K562 (cell line): ENCODE measurements around the gene RNF115. TPM values are rescaled to one million over a fixed set of nuclear protein-coding genes. Genes with fewer than 3 reads are reported as not detected.

ENCODE experiments used
- ESRRA ChIP-seq: fragments of 450-650 bp; IDR thresholded peaks from 2 replicates; pipeline ENCODE4 v1.6.1; 2014; ENCODE audit warnings: low read depth, mild to moderate bottlenecking, moderate library complexity, borderline replicate concordance
- HDAC2 ChIP-seq: fragments of 450-650 bp; IDR thresholded peaks from 2 replicates; pipeline ENCODE4 v1.6.1; 2016; ENCODE audit warnings: mild to moderate bottlenecking
- HDGF ChIP-seq: fragments of 450-650 bp; IDR thresholded peaks from 2 replicates; pipeline ENCODE4 v1.6.1; 2016
- HMGN3 ChIP-seq: IDR thresholded peaks from 2 replicates; pipeline ENCODE4 v1.6.1; 2011; ENCODE audit warnings: borderline replicate concordance, low read depth, mild to moderate bottlenecking, mixed read lengths, low read length; ENCODE audit not compliant: insufficient read length; ENCODE audit errors: extremely low read depth
- HOXB6 ChIP-seq: fragments of 250-450 bp; sonication (Bioruptor Pico); IDR thresholded peaks from 2 replicates; pipeline ENCODE4 v1.5.1; 2022; ENCODE audit warnings: mild to moderate bottlenecking, borderline replicate concordance
- MXI1 ChIP-seq: IDR thresholded peaks from 2 replicates; pipeline ENCODE4 v1.6.1; 2011; ENCODE audit warnings: low read depth, mild to moderate bottlenecking, improper control_type of control experiment, low read length
- TGIF2 ChIP-seq: sonication (generic); formaldehyde crosslinking; IDR thresholded peaks from 2 replicates; pipeline ENCODE4 v1.8.1; 2022; ENCODE audit warnings: mild to moderate bottlenecking, missing genetic modification reagents, moderate library complexity
- TRIM25 ChIP-seq: fragments of 450-650 bp; IDR thresholded peaks from 2 replicates; pipeline ENCODE4 v1.7.0; 2016; ENCODE audit warnings: borderline replicate concordance
- YY1 ChIP-seq, 3 experiments: IDR thresholded peaks; 2 replicates each; pipeline ENCODE4 v1.6.1; 2011; ENCODE audit warnings: low read length in 2 of 3, mild to moderate bottlenecking in 2 of 3, moderate library complexity in 2 of 3, borderline replicate concordance in 1 of 3, control low read depth in 1 of 3, low read depth in 1 of 3; ENCODE audit not compliant: insufficient read depth in 3 of 3, insufficient replicate concordance in 2 of 3, control insufficient read depth in 1 of 3, insufficient read length in 1 of 3; ENCODE audit errors: extremely low read depth in 1 of 3
- ZNF318 ChIP-seq, 2 experiments: fragments of 450-650 bp; IDR thresholded peaks; 2 replicates each; pipeline ENCODE4 v1.6.1; 2016; ENCODE audit warnings: mild to moderate bottlenecking in 2 of 2, borderline replicate concordance in 1 of 2, low read depth in 1 of 2, moderate library complexity in 1 of 2
- polyA plus RNA-seq, 8 experiments: library from polyadenylated mRNA; depleted of rRNA in 4 of 8; stranded (reverse) in 5 of 8; unstranded in 3 of 8; fragments of >200 nt; fragmentation: Nextera tagmentation in 2 of 8; fragmentation: Illumina TruSeq in 1 of 8; extraction: Ambion mirVana in 2 of 8; extraction: Trizol in 1 of 8; gene quantifications; 2 replicates each; pipeline versions ENCODE4 v1.2.1 to v1.2.3, GENCODE V29; 2011 to 2014; ENCODE audit warnings: inconsistent platforms in 1 of 8, missing spikeins in 1 of 8
- total RNA-seq, 7 experiments: library from RNA; depleted of rRNA in 6 of 7; stranded (reverse); fragments of >200 nt in 6 of 7; fragmentation: Illumina TruSeq in 2 of 7; extraction: Trizol in 2 of 7; gene quantifications; 2 replicates each; pipeline versions ENCODE4 v1.2.1 to v1.2.3, GENCODE V29; 2011 to 2021; ENCODE audit warnings: low replicate concordance in 1 of 7
- TF ChIP-seq, protein P1 (sequence below): fragments of 250-450 bp; sonication (Bioruptor Pico); IDR thresholded peaks from 2 replicates; pipeline ENCODE4 v1.4.0; 2020; ENCODE audit warnings: mild to moderate bottlenecking, moderate library complexity, borderline replicate concordance

The RNF115 gene
- total and polyA plus RNA-seq, 9 of the 15 experiments (the other 6 are each of a cell fraction or from before 2014, with no cell fraction given) = 1.9 to 14.3 (median 9.5) TPM

DNA sequence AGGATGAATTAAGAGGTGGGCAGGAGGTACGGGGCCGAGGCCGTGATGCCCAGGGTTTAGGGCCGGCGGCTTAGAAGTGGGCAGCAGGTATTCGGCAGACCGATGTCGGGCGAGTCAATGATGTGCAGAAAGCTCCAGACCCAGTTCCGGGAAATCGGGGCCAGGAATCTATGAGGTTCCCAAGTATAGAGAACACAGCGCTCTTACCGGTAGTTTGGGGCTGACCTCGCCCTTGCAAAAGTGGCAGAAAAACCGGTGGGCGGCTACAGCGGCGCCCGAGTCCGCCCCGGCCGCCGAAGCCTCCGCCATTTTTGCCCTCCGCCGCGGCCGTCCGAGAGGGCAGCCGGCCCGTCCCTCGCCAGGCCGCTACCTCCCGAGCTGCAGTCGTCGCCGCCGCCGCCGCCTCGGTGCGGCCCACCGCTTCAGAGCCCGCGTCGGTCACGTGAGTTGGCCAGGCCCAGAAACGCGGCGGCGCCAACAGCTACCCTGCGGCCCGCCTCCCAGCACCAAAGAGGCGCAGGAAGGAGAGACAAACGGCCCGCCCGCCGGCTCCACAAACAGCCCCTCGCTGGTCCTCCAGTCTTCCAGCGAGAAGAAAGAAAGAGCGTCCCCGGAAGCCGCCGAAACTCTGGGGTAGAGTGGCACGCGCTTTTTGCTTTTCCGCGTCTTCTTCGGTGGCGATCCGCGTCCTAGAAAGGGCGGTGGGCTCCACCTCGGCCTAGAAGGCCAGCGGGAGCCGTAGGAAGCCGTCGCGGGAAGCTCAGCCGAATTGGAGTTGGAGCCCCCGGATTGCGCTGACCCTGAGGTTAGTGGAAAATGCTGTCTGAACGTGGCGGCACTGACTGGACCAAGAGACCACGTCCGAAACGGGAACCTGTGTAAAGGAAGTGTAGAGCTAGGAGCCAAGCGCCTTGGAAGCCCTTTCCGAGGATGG lies at the start of gene RNF115, which contains the start of gene POLR3C (continued):
- TF ChIP-seq ZNF318 (IDR thresholded peaks at IDR 0.05; ENCODE audit: borderline replicate concordance in 1 of 2, low read depth in 1 of 2) (no peak), HOXB6 (CRISPR knock-in tag) (no peak), HMGN3 (peak; percentile 74), ESRRA (0 out of 2 replicates have a peak, but pooled peaks have one; percentile 46), HDGF (no peak), TRIM25 (no peak), HDAC2 (peak; percentile 31; the same call in 1 of the 2 replicates), MXI1 (no peak), TGIF2 (CRISPR knock-in tag) (0 out of 2 replicates have a peak, but pooled peaks have one; percentile 31), YY1 (IDR thresholded peaks at IDR 0.05; ENCODE audit: borderline replicate concordance in 1 of 3, control insufficient read depth in 1 of 3, extremely low read depth in 1 of 3, insufficient read depth in 3 of 3, insufficient read length in 1 of 3, insufficient replicate concordance in 2 of 3, low read depth in 1 of 3, low read length in 2 of 3) (peak; percentile 54 to 90 (median 77))
- TF ChIP-seq, protein P1, sequence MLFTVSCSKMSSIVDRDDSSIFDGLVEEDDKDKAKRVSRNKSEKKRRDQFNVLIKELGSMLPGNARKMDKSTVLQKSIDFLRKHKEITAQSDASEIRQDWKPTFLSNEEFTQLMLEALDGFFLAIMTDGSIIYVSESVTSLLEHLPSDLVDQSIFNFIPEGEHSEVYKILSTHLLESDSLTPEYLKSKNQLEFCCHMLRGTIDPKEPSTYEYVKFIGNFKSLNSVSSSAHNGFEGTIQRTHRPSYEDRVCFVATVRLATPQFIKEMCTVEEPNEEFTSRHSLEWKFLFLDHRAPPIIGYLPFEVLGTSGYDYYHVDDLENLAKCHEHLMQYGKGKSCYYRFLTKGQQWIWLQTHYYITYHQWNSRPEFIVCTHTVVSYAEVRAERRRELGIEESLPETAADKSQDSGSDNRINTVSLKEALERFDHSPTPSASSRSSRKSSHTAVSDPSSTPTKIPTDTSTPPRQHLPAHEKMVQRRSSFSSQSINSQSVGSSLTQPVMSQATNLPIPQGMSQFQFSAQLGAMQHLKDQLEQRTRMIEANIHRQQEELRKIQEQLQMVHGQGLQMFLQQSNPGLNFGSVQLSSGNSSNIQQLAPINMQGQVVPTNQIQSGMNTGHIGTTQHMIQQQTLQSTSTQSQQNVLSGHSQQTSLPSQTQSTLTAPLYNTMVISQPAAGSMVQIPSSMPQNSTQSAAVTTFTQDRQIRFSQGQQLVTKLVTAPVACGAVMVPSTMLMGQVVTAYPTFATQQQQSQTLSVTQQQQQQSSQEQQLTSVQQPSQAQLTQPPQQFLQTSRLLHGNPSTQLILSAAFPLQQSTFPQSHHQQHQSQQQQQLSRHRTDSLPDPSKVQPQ (CRISPR knock-in tag) = no peak
